SHP77 (cell line): ENCODE measurements around the gene ZFAND3.

Experiments
- DNase-seq, 2 experiments: peaks; one replicate each; lab custom pipeline; 2025; lab: John Stamatoyannopoulos, UW

ZFAND3 gene

GRCh38 chr6:37819177-37819801 is at the start of gene ZFAND3:
TSS of gene ZFAND3 (plus strand) at chr6:37819727. CDS start at chr6:37819946, 219 bp downstream.
- peak; percentile 88 to 94 for DNase-seq

GRCh38 chr6:37774028-37774680 is 45.4 kb upstream of the ZFAND3 start:
- no peak for DNase-seq

- no peak for DNase-seq
Observed at GRCh38 chr6:37776566-37776965, 43.0 kb upstream of the ZFAND3 start.

GRCh38 chr6:37777272-37777834 is 42.2 kb upstream of the ZFAND3 start:
- no peak for DNase-seq

GRCh38 chr6:37779111-37779800 is 40.3 kb upstream of the ZFAND3 start:
- DNase-seq, result no peak

- no peak for DNase-seq
Observed at GRCh38 chr6:37779902-37780628, 39.5 kb upstream of the ZFAND3 start.

- DNase-seq, result no peak
Observed at GRCh38 chr6:37781788-37782187, 37.7 kb upstream of the ZFAND3 start.

- DNase-seq, result peak in 1 of 2 experiments; percentile 36
Observed at GRCh38 chr6:37783025-37783855, 36.3 kb upstream of the ZFAND3 start.

GRCh38 chr6:37783856-37784584 is 35.5 kb upstream of the ZFAND3 start:
- peak in 1 of 2 experiments; percentile 20 for DNase-seq

- DNase-seq, result peak in 1 of 2 experiments; percentile 30
Observed at GRCh38 chr6:37784585-37784967, 35.0 kb upstream of the ZFAND3 start.

GRCh38 chr6:37785002-37785662 is 34.4 kb upstream of the ZFAND3 start:
- DNase-seq, result no peak

GRCh38 chr6:37785663-37786270 is 33.8 kb upstream of the ZFAND3 start:
- DNase-seq, result no peak

- DNase-seq, result no peak
Observed at GRCh38 chr6:37787216-37787615, 32.3 kb upstream of the ZFAND3 start.

- DNase-seq, result no peak
Observed at GRCh38 chr6:37788259-37788658, 31.3 kb upstream of the ZFAND3 start.

GRCh38 chr6:37791156-37791919 is 28.2 kb upstream of the ZFAND3 start:
- peak; percentile 89 to 92 for DNase-seq

GRCh38 chr6:37792457-37793033 is 27.0 kb upstream of the ZFAND3 start:
- DNase-seq, result no peak

- DNase-seq, result no peak
Observed at GRCh38 chr6:37793067-37793466, 26.5 kb upstream of the ZFAND3 start.

- no peak for DNase-seq
Observed at GRCh38 chr6:37794825-37795224, 24.7 kb upstream of the ZFAND3 start.
